ENCODE results near the gene HHAT.

GRCh38 chr1:210385228-210385627, 56.5 kb downstream of the HHAT start:
- TF ChIP-seq SMARCA5 (IDR thresholded peaks at IDR 0.05): no peak
- no peak for TF ChIP-seq CTCF (IDR thresholded peaks at IDR 0.05 in 2 of 3, conservative IDR thresholded peaks at IDR 0.05 in 1 of 3; ENCODE audit: insufficient read depth in 2 of 3, low read depth in 1 of 3, low read length in 3 of 3)
